ENCODE data around the gene FBXO36. TPM values are rescaled to one million over a fixed set of nuclear protein-coding genes. Genes with fewer than 3 reads are reported as not detected.

The FBXO36 gene
- total RNA-seq, 2 donors from 2014 or later: 6.7 to 13.3 TPM

DNA sequence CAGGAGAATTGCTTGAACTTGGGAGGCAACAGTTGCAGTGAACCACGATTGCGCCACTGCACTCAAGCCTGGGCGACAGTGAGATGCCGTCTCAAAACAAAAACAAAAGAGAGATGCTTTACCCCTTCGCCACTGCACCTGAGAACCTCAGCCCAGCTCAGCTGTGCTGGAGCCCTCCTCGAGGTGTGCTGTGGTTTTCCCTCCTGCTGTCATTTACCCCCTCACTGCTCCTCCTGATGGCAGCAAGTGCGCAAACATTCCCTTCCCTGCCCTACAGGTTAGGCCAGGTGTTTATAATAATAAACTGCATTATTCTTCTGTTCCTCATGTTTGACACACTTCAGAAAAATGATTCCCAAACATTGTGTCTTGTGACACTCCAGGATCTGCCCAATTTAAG, 8.4 kb downstream of the FBXO36 start:
- Histone ChIP-seq H3K27ac (ENCODE audit: low read depth, low read length) (no peak overlapping the region), H3K27me3 (ENCODE audit: control insufficient read depth, insufficient read depth, low read length, poor library complexity, severe bottlenecking) (no peaks in the 10 kb centered on the region), H3K4me3 (ENCODE audit: low read length) (no peak overlapping the region), H3K36me3 (ENCODE audit: control insufficient read depth, insufficient read depth, low read length) (peaks cover 13% of the 10 kb centered on the region), H3K4me1 (ENCODE audit: control insufficient read depth, insufficient read depth, low read length) (no peaks in the 10 kb centered on the region), H3K9ac (ENCODE audit: extremely low read depth, low read length, poor library complexity, severe bottlenecking) (no peak overlapping the region), H3K9me3 (ENCODE audit: control insufficient read depth, low read length) (peaks cover 5% of the 10 kb centered on the region)
- H3K27ac Mint-ChIP-seq: no peak overlapping the region
- H3K4me3 Mint-ChIP-seq: no peak overlapping the region
- TF ChIP-seq, protein P1, sequence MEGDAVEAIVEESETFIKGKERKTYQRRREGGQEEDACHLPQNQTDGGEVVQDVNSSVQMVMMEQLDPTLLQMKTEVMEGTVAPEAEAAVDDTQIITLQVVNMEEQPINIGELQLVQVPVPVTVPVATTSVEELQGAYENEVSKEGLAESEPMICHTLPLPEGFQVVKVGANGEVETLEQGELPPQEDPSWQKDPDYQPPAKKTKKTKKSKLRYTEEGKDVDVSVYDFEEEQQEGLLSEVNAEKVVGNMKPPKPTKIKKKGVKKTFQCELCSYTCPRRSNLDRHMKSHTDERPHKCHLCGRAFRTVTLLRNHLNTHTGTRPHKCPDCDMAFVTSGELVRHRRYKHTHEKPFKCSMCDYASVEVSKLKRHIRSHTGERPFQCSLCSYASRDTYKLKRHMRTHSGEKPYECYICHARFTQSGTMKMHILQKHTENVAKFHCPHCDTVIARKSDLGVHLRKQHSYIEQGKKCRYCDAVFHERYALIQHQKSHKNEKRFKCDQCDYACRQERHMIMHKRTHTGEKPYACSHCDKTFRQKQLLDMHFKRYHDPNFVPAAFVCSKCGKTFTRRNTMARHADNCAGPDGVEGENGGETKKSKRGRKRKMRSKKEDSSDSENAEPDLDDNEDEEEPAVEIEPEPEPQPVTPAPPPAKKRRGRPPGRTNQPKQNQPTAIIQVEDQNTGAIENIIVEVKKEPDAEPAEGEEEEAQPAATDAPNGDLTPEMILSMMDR (conservative IDR thresholded peaks at IDR 0.05): no peak
- no peaks in the 10 kb centered on the region for H3K9me3 Mint-ChIP-seq
- H3K27me3 Mint-ChIP-seq (ENCODE audit: insufficient read depth): no peaks in the 10 kb centered on the region
- no peaks in the 10 kb centered on the region for H3K4me1 Mint-ChIP-seq
- peaks cover 16% of the 10 kb centered on the region for H3K36me3 Mint-ChIP-seq (ENCODE audit: low read depth)
- 90 to 100% methylated on average over 1 to 7 of the region's 7 CpGs for WGBS, 2 experiments (ENCODE audit: insufficient coverage in 1 of 2, insufficient read length in 1 of 2)
- no peak for DNase-seq

DNA sequence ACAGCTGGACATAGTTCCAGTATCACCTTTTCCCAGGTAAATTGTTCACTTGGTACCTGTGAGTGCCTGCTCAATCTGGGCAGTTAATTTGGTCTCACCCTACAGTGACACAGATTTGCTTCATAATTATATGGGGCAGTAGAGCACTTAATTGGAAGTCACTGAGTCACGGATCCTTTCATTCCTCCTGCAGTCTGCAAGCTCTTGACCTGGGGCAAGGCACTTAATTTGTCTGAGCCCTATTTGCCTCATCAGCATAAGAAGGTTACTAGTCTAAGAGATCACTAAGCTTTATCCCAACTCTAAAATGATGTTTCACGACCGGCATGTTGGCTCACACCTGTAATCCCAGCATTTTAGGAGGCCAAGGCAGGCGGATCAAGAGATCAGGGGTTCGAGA, 8.9 kb downstream of the FBXO36 start:
- Mint-ChIP-seq H3K4me1 (no peaks in the 10 kb centered on the region), H3K27me3 (ENCODE audit: insufficient read depth) (no peaks in the 10 kb centered on the region), H3K4me3 (no peak overlapping the region), H3K36me3 (ENCODE audit: low read depth) (peaks cover 21% of the 10 kb centered on the region), H3K9me3 (no peaks in the 10 kb centered on the region), H3K27ac (peak overlapping the region; percentile 68)
- H3K27ac ChIP-seq (ENCODE audit: low read depth, low read length): no peak overlapping the region
- peaks cover 5% of the 10 kb centered on the region for H3K9me3 ChIP-seq (ENCODE audit: control insufficient read depth, low read length)
- no peaks in the 10 kb centered on the region for H3K4me1 ChIP-seq (ENCODE audit: control insufficient read depth, insufficient read depth, low read length)
- TF ChIP-seq, protein P1 (conservative IDR thresholded peaks at IDR 0.05): no peak
- no peak overlapping the region for H3K9ac ChIP-seq (ENCODE audit: extremely low read depth, low read length, poor library complexity, severe bottlenecking)
- peaks cover 14% of the 10 kb centered on the region for H3K36me3 ChIP-seq (ENCODE audit: control insufficient read depth, insufficient read depth, low read length)
- no peak overlapping the region for H3K4me3 ChIP-seq (ENCODE audit: low read length)
- 92 to 96% methylated on average over 4 to 5 of the region's 5 CpGs for WGBS, 2 experiments (ENCODE audit: insufficient coverage in 1 of 2, insufficient read length in 1 of 2)
- DNase-seq: no peak
- no peaks in the 10 kb centered on the region for H3K27me3 ChIP-seq (ENCODE audit: control insufficient read depth, insufficient read depth, low read length, poor library complexity, severe bottlenecking)

DNA sequence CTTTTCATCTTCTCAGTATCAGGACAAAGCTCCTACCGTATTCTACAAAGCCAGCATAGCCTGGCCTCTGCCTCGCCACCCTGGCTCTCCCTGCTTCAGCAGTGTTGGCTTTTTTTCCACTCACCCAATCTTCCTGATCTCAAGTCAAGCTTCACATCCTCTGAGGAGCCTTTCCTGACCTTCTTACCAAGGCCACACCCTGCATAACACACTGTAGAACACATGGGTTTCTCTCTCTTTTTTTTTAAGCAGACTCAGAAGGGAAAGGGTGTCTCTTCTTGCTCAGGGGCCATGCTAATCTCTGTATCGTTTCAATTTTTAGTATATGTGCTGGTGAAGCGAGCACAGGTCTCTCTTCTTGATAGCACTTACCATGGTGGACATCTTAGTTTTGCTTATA, 15.2 kb downstream of the FBXO36 start:
- Histone ChIP-seq H3K36me3 (ENCODE audit: control insufficient read depth, insufficient read depth, low read length) (peaks cover 14% of the 10 kb centered on the region), H3K27ac (ENCODE audit: low read depth, low read length) (no peak overlapping the region), H3K4me3 (ENCODE audit: low read length) (no peak overlapping the region), H3K27me3 (ENCODE audit: control insufficient read depth, insufficient read depth, low read length, poor library complexity, severe bottlenecking) (no peaks in the 10 kb centered on the region), H3K4me1 (ENCODE audit: control insufficient read depth, insufficient read depth, low read length) (no peaks in the 10 kb centered on the region), H3K9me3 (ENCODE audit: control insufficient read depth, low read length) (peaks cover 5% of the 10 kb centered on the region), H3K9ac (ENCODE audit: extremely low read depth, low read length, poor library complexity, severe bottlenecking) (no peak overlapping the region)
- 96 to 100% methylated on average over 2 to 4 of the region's 4 CpGs for WGBS, 2 experiments (ENCODE audit: insufficient coverage in 1 of 2, insufficient read length in 1 of 2)
- Mint-ChIP-seq H3K4me1 (no peaks in the 10 kb centered on the region), H3K27ac (no peak overlapping the region), H3K36me3 (ENCODE audit: low read depth) (peaks cover 16% of the 10 kb centered on the region), H3K27me3 (ENCODE audit: insufficient read depth) (no peaks in the 10 kb centered on the region), H3K4me3 (no peak overlapping the region), H3K9me3 (peaks cover 4% of the 10 kb centered on the region)
- TF ChIP-seq, protein P1 (conservative IDR thresholded peaks at IDR 0.05): no peak
- DNase-seq: no peak
